ENCODE measurements around the gene FOXP4. TPM values are rescaled to one million over a fixed set of nuclear protein-coding genes. Genes with fewer than 3 reads are reported as not detected.

The FOXP4 gene
- total and polyA plus RNA-seq, 2 of the 13 experiments (the other 11 are each of a cell fraction or from before 2014, with no cell fraction given): 11.0 to 12.4 TPM

DNA sequence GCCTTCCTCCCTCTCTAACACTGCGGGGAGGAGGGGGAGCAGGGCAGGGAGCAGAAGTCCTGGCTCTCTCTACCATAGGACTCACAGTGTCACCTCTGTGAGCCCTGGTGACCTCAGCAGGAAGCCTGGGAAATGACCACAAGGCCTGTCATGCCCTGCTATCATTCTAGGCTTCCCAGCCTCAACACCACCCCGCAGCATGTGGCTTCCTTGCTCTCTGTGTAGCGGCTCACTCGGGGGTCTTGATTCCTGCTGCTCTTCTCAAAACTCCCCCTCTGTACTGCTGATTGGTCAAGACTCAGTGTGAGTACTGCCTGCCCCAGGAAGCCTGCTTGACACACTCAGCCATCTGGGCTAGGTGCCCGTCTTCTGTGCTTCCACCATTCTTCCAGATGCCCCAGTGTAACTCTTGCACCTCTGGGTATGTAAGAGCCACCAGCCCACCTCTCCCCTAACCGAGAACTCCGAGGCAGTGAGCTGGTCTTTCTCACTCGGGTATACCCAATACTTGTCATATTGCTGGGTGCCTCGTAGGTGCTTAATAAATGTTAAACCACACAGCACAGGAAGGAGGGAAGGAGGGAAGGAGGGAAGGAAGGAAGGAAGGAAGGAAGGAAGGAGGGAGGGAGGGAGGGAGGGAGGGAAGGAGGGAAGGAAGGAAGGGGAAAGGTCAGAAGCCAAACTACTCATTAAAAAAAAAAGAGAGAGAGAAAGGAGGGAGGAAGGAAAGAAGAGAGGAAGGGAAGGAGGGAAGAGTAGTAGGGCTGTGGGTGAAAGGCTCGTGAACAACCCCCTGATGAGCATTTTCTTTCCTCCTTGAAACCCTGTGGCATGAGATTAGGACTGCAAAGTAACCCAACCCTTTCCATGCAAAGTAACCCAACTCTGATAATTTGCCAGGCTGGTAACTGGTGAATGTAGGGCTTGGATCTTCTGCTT is 97.0 kb downstream of the FOXP4 start:
- no peak overlapping the region for H2AFZ ChIP-seq (ENCODE audit: low read length)
- DNase-seq (ENCODE audit: low spot score) (no peak), FAIRE-seq (no peak), ATAC-seq (peak; percentile 62)
- H3K36me3 ChIP-seq (replicated peaks in 1 of 2; ENCODE audit: control insufficient read depth in 1 of 2, insufficient read depth in 2 of 2, low read length in 2 of 2): no peaks in the 10 kb centered on the region
- no peaks in the 10 kb centered on the region for H3K9me3 ChIP-seq (ENCODE audit: low read length)
- BruUV-seq (replicated peaks): no TSS peak
- H3K27me3 ChIP-seq (ENCODE audit: control insufficient read depth in 1 of 2, insufficient read depth in 2 of 2, low read length in 2 of 2): peaks cover 6 to 81% of the 10 kb centered on the region in 2 experiments; a peak in 4 of 5 replicates
- no peaks in the 10 kb centered on the region for H3K79me2 ChIP-seq (ENCODE audit: insufficient read depth, low read length)
- intact Hi-C loops (cut with micrococcal nuclease; ENCODE audit: unreplicated experiment): no loop called here
- WGBS (ENCODE audit: low lambda C conversion rate): 37% methylated on average over 10 of the region's 10 CpGs
- H4K20me1 ChIP-seq (ENCODE audit: insufficient read depth, low read length): no peaks in the 10 kb centered on the region
- no peak overlapping the region for H3K9ac ChIP-seq (ENCODE audit: insufficient read depth, low read depth, low read length)
- ChIA-PET POLR2A (no interaction called here), CTCF (ENCODE audit: low intra/inter-chr PET ratio, low total read pairs) (no interaction called here)
- H3K4me3 ChIP-seq (replicated peaks in 1 of 3; ENCODE audit: insufficient read depth in 1 of 3, low read depth in 2 of 3, low read length in 3 of 3): peak overlapping the region in 2 of 3 experiments; percentile 17 to 23; a peak in 2 of 6 replicates
- in situ Hi-C loops (cut with HindIII; ENCODE audit: extremely low pct_ligation_motif_present, low pct_unique_long_range_greater_than_20kb): no loop called here
- H3K4me1 ChIP-seq (ENCODE audit: insufficient read depth, low read length): peaks cover 57% of the 10 kb centered on the region
- H3K4me2 ChIP-seq (ENCODE audit: low read depth, low read length): peak overlapping the region; percentile 61
- H3K27ac ChIP-seq (ENCODE audit: extremely low read length, insufficient read depth, low read length): no peak overlapping the region
- no peak for TF ChIP-seq RCOR2 (CRISPR knock-in tag; IDR thresholded peaks at IDR 0.05)
- TF ChIP-seq HNRNPK (IDR thresholded peaks at IDR 0.05; ENCODE audit: low read depth, low read length, poor library complexity, severe bottlenecking): peak; percentile 49
- TF ChIP-seq PCBP2 (optimal IDR thresholded peaks at IDR 0.05; ENCODE audit: low read depth, low read length, poor library complexity, severe bottlenecking): peak; percentile 77
- TF ChIP-seq MTA3 (CRISPR knock-in tag; IDR thresholded peaks at IDR 0.05): no peak
- no peak for TF ChIP-seq HIVEP1 (CRISPR knock-in tag; IDR thresholded peaks at IDR 0.05)
- no peak for TF ChIP-seq ZC3H13 (CRISPR knock-in tag; IDR thresholded peaks at IDR 0.05)
- no peak for TF ChIP-seq BORCS8-MEF2B (CRISPR knock-in tag; IDR thresholded peaks at IDR 0.05)
- TF ChIP-seq SOX6 (IDR thresholded peaks at IDR 0.05): no peak
- 0 out of 2 replicates have a peak, but pooled peaks have one; percentile 26 for TF ChIP-seq SOX6 (CRISPR knock-in tag; IDR thresholded peaks at IDR 0.05)
- TF ChIP-seq, protein P1, sequence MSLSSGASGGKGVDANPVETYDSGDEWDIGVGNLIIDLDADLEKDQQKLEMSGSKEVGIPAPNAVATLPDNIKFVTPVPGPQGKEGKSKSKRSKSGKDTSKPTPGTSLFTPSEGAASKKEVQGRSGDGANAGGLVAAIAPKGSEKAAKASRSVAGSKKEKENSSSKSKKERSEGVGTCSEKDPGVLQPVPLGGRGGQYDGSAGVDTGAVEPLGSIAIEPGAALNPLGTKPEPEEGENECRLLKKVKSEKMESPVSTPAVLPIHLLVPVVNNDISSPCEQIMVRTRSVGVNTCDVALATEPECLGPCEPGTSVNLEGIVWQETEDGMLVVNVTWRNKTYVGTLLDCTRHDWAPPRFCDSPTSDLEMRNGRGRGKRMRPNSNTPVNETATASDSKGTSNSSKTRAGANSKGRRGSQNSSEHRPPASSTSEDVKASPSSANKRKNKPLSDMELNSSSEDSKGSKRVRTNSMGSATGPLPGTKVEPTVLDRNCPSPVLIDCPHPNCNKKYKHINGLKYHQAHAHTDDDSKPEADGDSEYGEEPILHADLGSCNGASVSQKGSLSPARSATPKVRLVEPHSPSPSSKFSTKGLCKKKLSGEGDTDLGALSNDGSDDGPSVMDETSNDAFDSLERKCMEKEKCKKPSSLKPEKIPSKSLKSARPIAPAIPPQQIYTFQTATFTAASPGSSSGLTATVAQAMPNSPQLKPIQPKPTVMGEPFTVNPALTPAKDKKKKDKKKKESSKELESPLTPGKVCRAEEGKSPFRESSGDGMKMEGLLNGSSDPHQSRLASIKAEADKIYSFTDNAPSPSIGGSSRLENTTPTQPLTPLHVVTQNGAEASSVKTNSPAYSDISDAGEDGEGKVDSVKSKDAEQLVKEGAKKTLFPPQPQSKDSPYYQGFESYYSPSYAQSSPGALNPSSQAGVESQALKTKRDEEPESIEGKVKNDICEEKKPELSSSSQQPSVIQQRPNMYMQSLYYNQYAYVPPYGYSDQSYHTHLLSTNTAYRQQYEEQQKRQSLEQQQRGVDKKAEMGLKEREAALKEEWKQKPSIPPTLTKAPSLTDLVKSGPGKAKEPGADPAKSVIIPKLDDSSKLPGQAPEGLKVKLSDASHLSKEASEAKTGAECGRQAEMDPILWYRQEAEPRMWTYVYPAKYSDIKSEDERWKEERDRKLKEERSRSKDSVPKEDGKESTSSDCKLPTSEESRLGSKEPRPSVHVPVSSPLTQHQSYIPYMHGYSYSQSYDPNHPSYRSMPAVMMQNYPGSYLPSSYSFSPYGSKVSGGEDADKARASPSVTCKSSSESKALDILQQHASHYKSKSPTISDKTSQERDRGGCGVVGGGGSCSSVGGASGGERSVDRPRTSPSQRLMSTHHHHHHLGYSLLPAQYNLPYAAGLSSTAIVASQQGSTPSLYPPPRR (CRISPR knock-in tag; IDR thresholded peaks at IDR 0.05; ENCODE audit: borderline replicate concordance): no peak
- TF ChIP-seq ZNF709 (CRISPR knock-in tag; IDR thresholded peaks at IDR 0.05): no peak
- TF ChIP-seq ZFX (CRISPR knock-in tag; IDR thresholded peaks at IDR 0.05; ENCODE audit: low read depth): 0 out of 2 replicates have a peak, but pooled peaks have one; percentile 54
- TF ChIP-seq, protein P2, sequence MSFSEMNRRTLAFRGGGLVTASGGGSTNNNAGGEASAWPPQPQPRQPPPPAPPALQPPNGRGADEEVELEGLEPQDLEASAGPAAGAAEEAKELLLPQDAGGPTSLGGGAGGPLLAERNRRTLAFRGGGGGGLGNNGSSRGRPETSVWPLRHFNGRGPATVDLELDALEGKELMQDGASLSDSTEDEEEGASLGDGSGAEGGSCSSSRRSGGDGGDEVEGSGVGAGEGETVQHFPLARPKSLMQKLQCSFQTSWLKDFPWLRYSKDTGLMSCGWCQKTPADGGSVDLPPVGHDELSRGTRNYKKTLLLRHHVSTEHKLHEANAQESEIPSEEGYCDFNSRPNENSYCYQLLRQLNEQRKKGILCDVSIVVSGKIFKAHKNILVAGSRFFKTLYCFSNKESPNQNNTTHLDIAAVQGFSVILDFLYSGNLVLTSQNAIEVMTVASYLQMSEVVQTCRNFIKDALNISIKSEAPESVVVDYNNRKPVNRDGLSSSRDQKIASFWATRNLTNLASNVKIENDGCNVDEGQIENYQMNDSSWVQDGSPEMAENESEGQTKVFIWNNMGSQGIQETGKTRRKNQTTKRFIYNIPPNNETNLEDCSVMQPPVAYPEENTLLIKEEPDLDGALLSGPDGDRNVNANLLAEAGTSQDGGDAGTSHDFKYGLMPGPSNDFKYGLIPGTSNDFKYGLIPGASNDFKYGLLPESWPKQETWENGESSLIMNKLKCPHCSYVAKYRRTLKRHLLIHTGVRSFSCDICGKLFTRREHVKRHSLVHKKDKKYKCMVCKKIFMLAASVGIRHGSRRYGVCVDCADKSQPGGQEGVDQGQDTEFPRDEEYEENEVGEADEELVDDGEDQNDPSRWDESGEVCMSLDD (CRISPR knock-in tag; IDR thresholded peaks at IDR 0.05; ENCODE audit: borderline replicate concordance): no peak
- TF ChIP-seq MTA1 (CRISPR knock-in tag; IDR thresholded peaks at IDR 0.05; ENCODE audit: borderline replicate concordance): no peak
- TF ChIP-seq ZNF766 (CRISPR knock-in tag; IDR thresholded peaks at IDR 0.05; ENCODE audit: borderline replicate concordance): no peak
- TF ChIP-seq NR2F6 (IDR thresholded peaks at IDR 0.05): no peak
- TF ChIP-seq NR2F6 (CRISPR knock-in tag; IDR thresholded peaks at IDR 0.05): peak; percentile 58
- TF ChIP-seq NFIC (IDR thresholded peaks at IDR 0.05; ENCODE audit: low read length): no peak

All from HepG2 (cell line).